A549 (cell line): ENCODE results near the gene PPM1J. TPM values are rescaled to one million over a fixed set of nuclear protein-coding genes. Genes with fewer than 3 reads are reported as not detected.
"Not testable (repeated sequence)": the region's sequence is repeated elsewhere in the genome, so short reads cannot be mapped to it uniquely, and the experiment has no call there.

ENCODE experiments used
- ATAC-seq, 2 experiments: fragments of 200-7000 bp in 1 of 2; fragments of >200 bp in 1 of 2; cut with Nextera tagmentation in 1 of 2; cut with Tn5 transposase in 1 of 2; 3 replicates each; pipeline versions ENCODE4 v1.8.0 to v1.9.1; 2018 to 2020; ENCODE audit warnings: mild to moderate bottlenecking in 1 of 2, moderate library complexity in 1 of 2
- CTCF ChIA-PET: fragments of 300-600 bp; sonication (Branson Sonifier 250); formaldehyde crosslinking; extraction: SDS; loops from one replicate; lab custom pipeline; 2021; ENCODE audit warnings: antibody characterized with exemption, inconsistent platforms; lab: Yijun Ruan, JAX
- POLR2A ChIA-PET: fragments of 350-600 bp; formaldehyde crosslinking; extraction: SDS; loops from one replicate; lab custom pipeline; 2021; ENCODE audit warnings: antibody characterized with exemption, inconsistent platforms; lab: Yijun Ruan, JAX
- DNase-seq, 2 experiments: peaks; one replicate each; pipeline versions ENCODE4 v3.0.0 to v3.0.0-alpha.2; 2011 to 2016; ENCODE audit warnings: low read depth in 1 of 2, low spot score in 1 of 2
- FAIRE-seq: peaks from 2 replicates; lab custom pipeline; 2011; peaks lifted over from hg19 to GRCh38; lab: Jason Lieb, UNC
- H3K27ac ChIP-seq, 2 experiments: fragments of >200 bp; sonication (Bioruptor Twin); formaldehyde crosslinking; 3 replicates each; pipeline ENCODE4 v1.5.1; 2016 to 2017
- H3K4me1 ChIP-seq: fragments of >200 bp; sonication (Bioruptor Twin); formaldehyde crosslinking; 3 replicates; pipeline ENCODE4 v1.6.1; 2016
- H3K4me2 ChIP-seq: fragments of >200 bp; sonication (Bioruptor Twin); formaldehyde crosslinking; 3 replicates; pipeline ENCODE4 v1.6.1; 2016
- H3K4me3 ChIP-seq: fragments of >200 bp; sonication (Bioruptor Twin); formaldehyde crosslinking; 3 replicates; pipeline ENCODE4 v1.5.1; 2016
- H3K9me3 ChIP-seq: fragments of >200 bp; sonication (Bioruptor Twin); formaldehyde crosslinking; 3 replicates; pipeline ENCODE4 v1.6.1; 2016
- CBX2 ChIP-seq: fragments of 200-600 bp; sonication (generic); IDR thresholded peaks from 2 replicates; pipeline ENCODE4 v1.6.1; 2016; ENCODE audit warnings: low read depth, mild to moderate bottlenecking, borderline replicate concordance
- CHD2 ChIP-seq: fragments of 150-350 bp; IDR thresholded peaks from 2 replicates; pipeline ENCODE4 v1.6.1; 2014; ENCODE audit warnings: low read length; ENCODE audit not compliant: partially characterized antibody
- EP300 ChIP-seq, 2 experiments: fragments of >200 bp; sonication (Bioruptor Twin); formaldehyde crosslinking; IDR thresholded peaks; 2 replicates in 1 of 2; 3 replicates in 1 of 2; pipeline ENCODE4 v1.6.1; 2016 to 2017
- ESRRA ChIP-seq: fragments of 150-350 bp; IDR thresholded peaks from 2 replicates; pipeline ENCODE4 v1.6.1; 2014; ENCODE audit warnings: mild to moderate bottlenecking, low read length, borderline replicate concordance
- HDAC2 ChIP-seq: fragments of 200-600 bp; sonication (generic); IDR thresholded peaks from 2 replicates; pipeline ENCODE4 v1.6.1; 2016
- HOXA7 ChIP-seq: fragments of 250-450 bp; sonication (Bioruptor Pico); IDR thresholded peaks from 2 replicates; pipeline ENCODE4 v1.5.0; 2020; ENCODE audit warnings: mild to moderate bottlenecking, moderate library complexity
- HOXB13 ChIP-seq: fragments of 250-450 bp; sonication (Bioruptor Pico); IDR thresholded peaks from 2 replicates; pipeline ENCODE4 v1.5.0; 2020; ENCODE audit warnings: low read depth, mild to moderate bottlenecking, moderate library complexity
- HOXB5 ChIP-seq: fragments of 250-450 bp; sonication (Bioruptor Pico); IDR thresholded peaks from 2 replicates; pipeline ENCODE4 v1.5.0; 2020; ENCODE audit warnings: mild to moderate bottlenecking, moderate library complexity
- KDM1A ChIP-seq: fragments of 200-600 bp; sonication (generic); IDR thresholded peaks from 2 replicates; pipeline ENCODE4 v1.6.1; 2016; ENCODE audit warnings: low read depth, mild to moderate bottlenecking
- KDM5A ChIP-seq: fragments of 200-600 bp; sonication (generic); IDR thresholded peaks from 2 replicates; pipeline ENCODE4 v1.6.1; 2016; ENCODE audit warnings: antibody characterized with exemption, mild to moderate bottlenecking
- MAFK ChIP-seq: fragments of 450-650 bp; IDR thresholded peaks from 2 replicates; pipeline ENCODE4 v1.6.1; 2014; ENCODE audit not compliant: partially characterized antibody
- MAZ ChIP-seq: fragments of 150-350 bp; IDR thresholded peaks from 2 replicates; pipeline ENCODE4 v1.6.1; 2014; ENCODE audit warnings: antibody characterized with exemption, low read depth, low read length, borderline replicate concordance
- SMC3 ChIP-seq: fragments of >200 bp; sonication (Bioruptor Twin); formaldehyde crosslinking; IDR thresholded peaks from 3 replicates; pipeline ENCODE4 v1.6.1; 2018; ENCODE audit warnings: inconsistent platforms
- SREBF2 ChIP-seq: fragments of 450-650 bp; IDR thresholded peaks from 2 replicates; pipeline ENCODE4 v1.6.1; 2014; ENCODE audit warnings: mild to moderate bottlenecking, moderate library complexity
- TP53 ChIP-seq: fragments of 250-450 bp; sonication (Bioruptor Pico); IDR thresholded peaks from 2 replicates; pipeline ENCODE4 v1.5.0; 2021; ENCODE audit warnings: mild to moderate bottlenecking, moderate library complexity
- ZFP36 ChIP-seq: fragments of 450-650 bp; IDR thresholded peaks from 2 replicates; pipeline ENCODE4 v1.6.1; 2014; ENCODE audit warnings: borderline replicate concordance; ENCODE audit not compliant: partially characterized antibody
- ZSCAN20 ChIP-seq: fragments of 250-450 bp; sonication (Bioruptor Pico); IDR thresholded peaks from 2 replicates; pipeline ENCODE4 v1.8.0; 2022; ENCODE audit warnings: mild to moderate bottlenecking, moderate library complexity
- WGBS: methylation state at CpG from one replicate; pipeline ENCODE4 v1.1.6; 2017; ENCODE audit errors: missing lambda C conversion rate; 5-methylcytosine and 5-hydroxymethylcytosine counted together
- polyA plus RNA-seq, 4 experiments: library from polyadenylated mRNA; depleted of rRNA in 3 of 4; stranded (reverse); fragments of >200 nt; fragmentation: RNase III in 1 of 4; extraction: RNeasy Plus Mini Kit Qiagen cat#74134 plus additional on column Dnase treatment in 1 of 4; gene quantifications; 2 replicates in 3 of 4; 3 replicates in 1 of 4; pipeline ENCODE4 v1.2.3, GENCODE V29; 2011 to 2017
- TF ChIP-seq, protein P1 (sequence below): fragments of 250-450 bp; sonication (Bioruptor Pico); IDR thresholded peaks from 2 replicates; pipeline ENCODE4 v1.5.0; 2020; ENCODE audit warnings: low read depth, mild to moderate bottlenecking, moderate library complexity
- TF ChIP-seq, protein P2 (sequence below): fragments of >200 bp; sonication (Bioruptor Twin); formaldehyde crosslinking; IDR thresholded peaks from 3 replicates; pipeline ENCODE4 v1.5.1; 2016
- TF ChIP-seq, protein P3 (sequence below): fragments of 200-600 bp; sonication (generic); IDR thresholded peaks from 2 replicates; pipeline ENCODE4 v1.6.1; 2016; ENCODE audit warnings: antibody characterized with exemption, mild to moderate bottlenecking, moderate library complexity
- TF ChIP-seq, protein P4 (sequence below): IDR thresholded peaks from 2 replicates; pipeline ENCODE4 v1.6.1; 2012
- TF ChIP-seq, protein P5 (sequence below): fragments of >200 bp; sonication (Bioruptor Twin); formaldehyde crosslinking; IDR thresholded peaks from 3 replicates; pipeline ENCODE4 v1.6.1; 2016
- TF ChIP-seq, protein P6 (sequence below): IDR thresholded peaks from 2 replicates; pipeline ENCODE4 v1.6.1; 2012; ENCODE audit warnings: low read depth, borderline replicate concordance

PPM1J gene
- polyA plus RNA-seq, 2 of the 4 experiments (the other 2 are of a cell fraction), result 0.32 to 0.62 TPM

DNA sequence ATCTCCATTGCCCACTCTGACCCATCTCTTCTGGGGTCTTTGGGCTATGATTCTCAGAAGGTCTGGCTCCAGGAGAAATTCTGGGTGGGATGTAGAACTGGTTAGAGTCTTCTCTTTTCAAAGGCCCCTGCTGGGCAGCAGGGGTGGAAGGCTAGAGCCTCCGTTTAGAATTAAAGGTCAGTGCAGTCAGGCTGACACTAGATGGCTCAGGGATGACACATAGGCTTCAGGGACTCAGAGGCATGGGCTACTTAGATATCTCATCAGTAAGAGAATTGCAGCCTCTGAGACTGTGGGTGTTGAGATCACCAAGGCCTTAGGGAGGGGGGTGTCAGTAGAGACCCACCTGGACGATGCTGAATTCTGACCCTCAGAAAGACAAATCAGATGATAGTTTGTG, 12.6 kb upstream of the PPM1J start:
- ChIA-PET CTCF (interaction anchor here (1.8 to 4.3 kb wide), 4 partner anchors 9 to 77 kb away, joined by 4 to 34 read pairs (median 16); partner anchors contain the start of gene PPM1J), POLR2A (no interaction called here)
- DNase-seq (no peak), FAIRE-seq (no peak), ATAC-seq (peak; percentile 80 to 81; a peak in 4 of 6 replicates)
- H3K4me3 ChIP-seq, result no peak overlapping the region
- TF ChIP-seq, protein P1, sequence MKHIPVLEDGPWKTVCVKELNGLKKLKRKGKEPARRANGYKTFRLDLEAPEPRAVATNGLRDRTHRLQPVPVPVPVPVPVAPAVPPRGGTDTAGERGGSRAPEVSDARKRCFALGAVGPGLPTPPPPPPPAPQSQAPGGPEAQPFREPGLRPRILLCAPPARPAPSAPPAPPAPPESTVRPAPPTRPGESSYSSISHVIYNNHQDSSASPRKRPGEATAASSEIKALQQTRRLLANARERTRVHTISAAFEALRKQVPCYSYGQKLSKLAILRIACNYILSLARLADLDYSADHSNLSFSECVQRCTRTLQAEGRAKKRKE (CRISPR knock-in tag), result no peak
- no peak for TF ChIP-seq MAZ
- TF ChIP-seq CHD2, result no peak
- TF ChIP-seq, protein P2, sequence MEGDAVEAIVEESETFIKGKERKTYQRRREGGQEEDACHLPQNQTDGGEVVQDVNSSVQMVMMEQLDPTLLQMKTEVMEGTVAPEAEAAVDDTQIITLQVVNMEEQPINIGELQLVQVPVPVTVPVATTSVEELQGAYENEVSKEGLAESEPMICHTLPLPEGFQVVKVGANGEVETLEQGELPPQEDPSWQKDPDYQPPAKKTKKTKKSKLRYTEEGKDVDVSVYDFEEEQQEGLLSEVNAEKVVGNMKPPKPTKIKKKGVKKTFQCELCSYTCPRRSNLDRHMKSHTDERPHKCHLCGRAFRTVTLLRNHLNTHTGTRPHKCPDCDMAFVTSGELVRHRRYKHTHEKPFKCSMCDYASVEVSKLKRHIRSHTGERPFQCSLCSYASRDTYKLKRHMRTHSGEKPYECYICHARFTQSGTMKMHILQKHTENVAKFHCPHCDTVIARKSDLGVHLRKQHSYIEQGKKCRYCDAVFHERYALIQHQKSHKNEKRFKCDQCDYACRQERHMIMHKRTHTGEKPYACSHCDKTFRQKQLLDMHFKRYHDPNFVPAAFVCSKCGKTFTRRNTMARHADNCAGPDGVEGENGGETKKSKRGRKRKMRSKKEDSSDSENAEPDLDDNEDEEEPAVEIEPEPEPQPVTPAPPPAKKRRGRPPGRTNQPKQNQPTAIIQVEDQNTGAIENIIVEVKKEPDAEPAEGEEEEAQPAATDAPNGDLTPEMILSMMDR, result no peak
- TF ChIP-seq, protein P3, sequence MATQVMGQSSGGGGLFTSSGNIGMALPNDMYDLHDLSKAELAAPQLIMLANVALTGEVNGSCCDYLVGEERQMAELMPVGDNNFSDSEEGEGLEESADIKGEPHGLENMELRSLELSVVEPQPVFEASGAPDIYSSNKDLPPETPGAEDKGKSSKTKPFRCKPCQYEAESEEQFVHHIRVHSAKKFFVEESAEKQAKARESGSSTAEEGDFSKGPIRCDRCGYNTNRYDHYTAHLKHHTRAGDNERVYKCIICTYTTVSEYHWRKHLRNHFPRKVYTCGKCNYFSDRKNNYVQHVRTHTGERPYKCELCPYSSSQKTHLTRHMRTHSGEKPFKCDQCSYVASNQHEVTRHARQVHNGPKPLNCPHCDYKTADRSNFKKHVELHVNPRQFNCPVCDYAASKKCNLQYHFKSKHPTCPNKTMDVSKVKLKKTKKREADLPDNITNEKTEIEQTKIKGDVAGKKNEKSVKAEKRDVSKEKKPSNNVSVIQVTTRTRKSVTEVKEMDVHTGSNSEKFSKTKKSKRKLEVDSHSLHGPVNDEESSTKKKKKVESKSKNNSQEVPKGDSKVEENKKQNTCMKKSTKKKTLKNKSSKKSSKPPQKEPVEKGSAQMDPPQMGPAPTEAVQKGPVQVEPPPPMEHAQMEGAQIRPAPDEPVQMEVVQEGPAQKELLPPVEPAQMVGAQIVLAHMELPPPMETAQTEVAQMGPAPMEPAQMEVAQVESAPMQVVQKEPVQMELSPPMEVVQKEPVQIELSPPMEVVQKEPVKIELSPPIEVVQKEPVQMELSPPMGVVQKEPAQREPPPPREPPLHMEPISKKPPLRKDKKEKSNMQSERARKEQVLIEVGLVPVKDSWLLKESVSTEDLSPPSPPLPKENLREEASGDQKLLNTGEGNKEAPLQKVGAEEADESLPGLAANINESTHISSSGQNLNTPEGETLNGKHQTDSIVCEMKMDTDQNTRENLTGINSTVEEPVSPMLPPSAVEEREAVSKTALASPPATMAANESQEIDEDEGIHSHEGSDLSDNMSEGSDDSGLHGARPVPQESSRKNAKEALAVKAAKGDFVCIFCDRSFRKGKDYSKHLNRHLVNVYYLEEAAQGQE, result no peak
- TF ChIP-seq MAFK, result no peak
- TF ChIP-seq SMC3, result no peak
- TF ChIP-seq SREBF2, result no peak
- no peak for TF ChIP-seq KDM5A
- TF ChIP-seq HOXB5 (CRISPR knock-in tag), result no peak
- no peak for TF ChIP-seq ZFP36
- TF ChIP-seq, protein P4, sequence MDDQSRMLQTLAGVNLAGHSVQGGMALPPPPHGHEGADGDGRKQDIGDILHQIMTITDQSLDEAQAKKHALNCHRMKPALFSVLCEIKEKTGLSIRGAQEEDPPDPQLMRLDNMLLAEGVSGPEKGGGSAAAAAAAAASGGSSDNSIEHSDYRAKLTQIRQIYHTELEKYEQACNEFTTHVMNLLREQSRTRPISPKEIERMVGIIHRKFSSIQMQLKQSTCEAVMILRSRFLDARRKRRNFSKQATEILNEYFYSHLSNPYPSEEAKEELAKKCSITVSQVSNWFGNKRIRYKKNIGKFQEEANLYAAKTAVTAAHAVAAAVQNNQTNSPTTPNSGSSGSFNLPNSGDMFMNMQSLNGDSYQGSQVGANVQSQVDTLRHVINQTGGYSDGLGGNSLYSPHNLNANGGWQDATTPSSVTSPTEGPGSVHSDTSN, result no peak
- no peak for TF ChIP-seq ESRRA
- no peak overlapping the region for H3K4me2 ChIP-seq
- H3K27ac ChIP-seq, result no peak overlapping the region
- WGBS, result 3% methylated on average over 2 of the region's 2 CpGs
- no peaks in the 10 kb centered on the region for H3K9me3 ChIP-seq
- H3K4me1 ChIP-seq, result no peaks in the 10 kb centered on the region

DNA sequence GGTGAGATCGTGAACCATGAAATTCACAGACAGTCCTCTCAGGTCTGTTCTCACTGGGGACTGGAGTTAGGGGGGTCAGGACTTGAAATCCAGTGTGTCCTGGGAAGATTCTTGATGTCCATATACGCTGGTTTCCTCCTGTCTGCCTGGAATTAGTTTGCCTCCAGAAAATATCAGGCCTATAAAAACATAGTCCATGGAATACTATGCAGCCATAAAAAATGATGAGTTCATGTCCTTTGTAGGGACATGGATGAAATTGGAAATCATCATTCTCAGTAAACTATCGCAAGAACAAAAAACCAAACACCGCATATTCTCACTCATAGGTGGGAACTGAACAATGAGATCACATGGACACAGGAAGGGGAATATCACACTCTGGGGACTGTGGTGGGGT, 9.1 kb upstream of the PPM1J start:
- ATAC-seq, DNase-seq, H3K4me3 ChIP-seq, POLR2A ChIA-PET, FAIRE-seq, H3K9me3 ChIP-seq, H3K27ac ChIP-seq, H3K4me1 ChIP-seq, H3K4me2 ChIP-seq: not testable (repeated sequence)
- 54% methylated on average over 3 of the region's 4 CpGs for WGBS
- CTCF ChIA-PET, result interaction anchor here (18.0 kb wide), 1 partner anchor 79 kb away, joined by 576 read pairs; no protein-coding TSS in a partner anchor

DNA sequence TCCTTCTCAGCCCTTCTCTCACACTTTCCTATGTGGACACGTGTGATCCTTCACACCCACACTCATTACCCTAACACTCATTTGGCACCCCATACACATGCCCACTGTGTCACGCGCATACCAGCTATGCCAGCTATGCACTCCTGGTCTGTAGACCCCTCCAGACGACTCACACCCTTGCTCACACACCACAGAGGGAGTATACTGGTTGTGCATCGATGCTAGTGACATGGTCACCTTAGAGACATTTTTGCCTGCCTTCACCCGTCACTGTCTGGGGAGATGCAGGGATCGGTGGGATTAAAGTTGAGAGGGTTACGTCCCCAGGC, 8.3 kb upstream of the PPM1J start:
- ChIA-PET CTCF (interaction anchor here (18.0 kb wide), 1 partner anchor 80 kb away, joined by 576 read pairs; no protein-coding TSS in a partner anchor), POLR2A (no interaction called here)
- FAIRE-seq (no peak), ATAC-seq (no peak), DNase-seq (no peak)
- no peak overlapping the region for H3K4me3 ChIP-seq
- no peak overlapping the region for H3K27ac ChIP-seq
- 73% methylated on average over 6 of the region's 8 CpGs for WGBS
- H3K4me1 ChIP-seq, result no peaks in the 10 kb centered on the region
- H3K4me2 ChIP-seq, result no peak overlapping the region
- no peaks in the 10 kb centered on the region for H3K9me3 ChIP-seq
- TF ChIP-seq, protein P4, result no peak
- TF ChIP-seq, protein P5, sequence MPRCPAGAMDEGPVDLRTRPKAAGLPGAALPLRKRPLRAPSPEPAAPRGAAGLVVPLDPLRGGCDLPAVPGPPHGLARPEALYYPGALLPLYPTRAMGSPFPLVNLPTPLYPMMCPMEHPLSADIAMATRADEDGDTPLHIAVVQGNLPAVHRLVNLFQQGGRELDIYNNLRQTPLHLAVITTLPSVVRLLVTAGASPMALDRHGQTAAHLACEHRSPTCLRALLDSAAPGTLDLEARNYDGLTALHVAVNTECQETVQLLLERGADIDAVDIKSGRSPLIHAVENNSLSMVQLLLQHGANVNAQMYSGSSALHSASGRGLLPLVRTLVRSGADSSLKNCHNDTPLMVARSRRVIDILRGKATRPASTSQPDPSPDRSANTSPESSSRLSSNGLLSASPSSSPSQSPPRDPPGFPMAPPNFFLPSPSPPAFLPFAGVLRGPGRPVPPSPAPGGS, result no peak
- TF ChIP-seq HDAC2, result no peak
- no peak for TF ChIP-seq EP300 (IDR thresholded peaks at IDR 0.05)
- no peak for TF ChIP-seq TP53 (CRISPR knock-in tag)
- no peak for TF ChIP-seq ZFP36
- TF ChIP-seq HOXA7 (CRISPR knock-in tag), result no peak
- no peak for TF ChIP-seq SREBF2
- TF ChIP-seq ZSCAN20, result no peak
- TF ChIP-seq, protein P6, sequence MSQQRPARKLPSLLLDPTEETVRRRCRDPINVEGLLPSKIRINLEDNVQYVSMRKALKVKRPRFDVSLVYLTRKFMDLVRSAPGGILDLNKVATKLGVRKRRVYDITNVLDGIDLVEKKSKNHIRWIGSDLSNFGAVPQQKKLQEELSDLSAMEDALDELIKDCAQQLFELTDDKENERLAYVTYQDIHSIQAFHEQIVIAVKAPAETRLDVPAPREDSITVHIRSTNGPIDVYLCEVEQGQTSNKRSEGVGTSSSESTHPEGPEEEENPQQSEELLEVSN, result no peak
- no peak for TF ChIP-seq CBX2
- TF ChIP-seq KDM1A, result no peak
- TF ChIP-seq HOXB13 (CRISPR knock-in tag), result no peak
